ENCODE results near the gene HYAL2.

The HYAL2 gene

DNA sequence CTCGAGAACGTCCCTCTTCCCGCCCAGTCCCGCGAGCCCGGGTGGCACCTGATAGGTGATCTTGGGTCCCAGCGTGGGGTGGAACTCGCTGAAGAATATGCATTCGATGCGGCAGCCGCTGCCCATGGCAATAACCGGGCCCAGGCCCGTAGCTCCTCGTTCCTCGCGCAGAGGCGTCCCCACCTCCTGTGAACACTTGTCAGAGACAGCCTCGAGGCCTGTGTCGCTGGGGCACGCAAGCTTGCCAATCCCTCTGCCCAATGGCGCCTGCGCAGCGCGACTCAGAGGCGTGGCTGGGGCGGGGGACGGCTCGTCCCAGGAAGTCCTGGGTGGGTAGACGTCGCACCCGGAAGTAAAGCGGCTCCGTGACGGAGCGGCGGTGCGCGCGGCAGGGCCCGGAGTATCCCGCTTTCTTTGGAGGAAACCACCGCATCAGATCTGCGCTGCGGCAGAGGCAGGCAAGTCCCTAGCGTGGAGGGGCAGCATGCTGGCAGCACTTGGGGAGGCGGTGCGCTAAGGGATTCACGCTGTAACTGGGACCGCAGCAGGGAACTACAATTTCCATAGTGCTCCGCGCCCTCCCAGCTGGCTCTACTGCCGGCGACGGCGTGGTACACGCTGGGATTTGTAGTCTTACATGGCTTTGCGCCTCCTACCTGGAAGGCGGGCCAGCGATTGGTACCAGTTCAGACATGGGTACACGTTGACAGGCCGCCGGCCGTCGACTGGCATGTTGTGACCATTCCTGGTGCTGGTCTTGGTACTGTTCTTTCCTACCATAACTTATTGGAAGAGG lies 28.2 kb upstream of the HYAL2 start, which contains the start of the genes CYB561D2 and NPRL2 (continued):
- TF ChIP-seq ZNF677 (tag by site-specific recombination; IDR thresholded peaks at IDR 0.05) (no peak), ZNF555 (tag by site-specific recombination; conservative IDR thresholded peaks at IDR 0.05) (no peak), ZNF311 (tag by site-specific recombination; IDR thresholded peaks at IDR 0.05; ENCODE audit: borderline replicate concordance) (no peak), ZFP41 (tag by site-specific recombination; IDR thresholded peaks at IDR 0.05; ENCODE audit: borderline replicate concordance) (no peak), ZFP69B (tag by site-specific recombination; IDR thresholded peaks at IDR 0.05) (0 out of 2 replicates have a peak, but pooled peaks have one; percentile 22), ZNF549 (tag by site-specific recombination; IDR thresholded peaks at IDR 0.05) (no peak), KLF9 (tag by site-specific recombination; IDR thresholded peaks at IDR 0.05; ENCODE audit: low read depth) (peak; percentile 68; the same call in 1 of the 2 replicates), ZNF670 (tag by site-specific recombination; IDR thresholded peaks at IDR 0.05; ENCODE audit: low read depth) (no peak), ZNF560 (tag by site-specific recombination; IDR thresholded peaks at IDR 0.05; ENCODE audit: borderline replicate concordance) (no peak), YY2 (tag by site-specific recombination; IDR thresholded peaks at IDR 0.05) (peak; percentile 32; the same call in 1 of the 2 replicates), ZNF558 (tag by site-specific recombination; IDR thresholded peaks at IDR 0.05) (no peak), ZNF660 (tag by site-specific recombination; IDR thresholded peaks at IDR 0.05) (no peak), ZEB2 (tag by site-specific recombination; IDR thresholded peaks at IDR 0.05) (peak; percentile 60; the same call in 1 of the 2 replicates), KLF7 (tag by site-specific recombination; IDR thresholded peaks at IDR 0.05; ENCODE audit: borderline replicate concordance) (no peak), EGR2 (tag by site-specific recombination; IDR thresholded peaks at IDR 0.05; ENCODE audit: low read depth) (no peak; the same call in 1 of the 2 replicates), ZNF529 (tag by site-specific recombination; IDR thresholded peaks at IDR 0.05; ENCODE audit: insufficient replicate concordance) (no peak), ZNF830 (tag by site-specific recombination; IDR thresholded peaks at IDR 0.05; ENCODE audit: low read depth) (no peak), INSM2 (tag by site-specific recombination; IDR thresholded peaks at IDR 0.05) (no peak), ZNF514 (tag by site-specific recombination; IDR thresholded peaks at IDR 0.05) (no peak), ZNF24 (tag by site-specific recombination; IDR thresholded peaks at IDR 0.05) (no peak), ZNF76 (tag by site-specific recombination; IDR thresholded peaks at IDR 0.05; ENCODE audit: borderline replicate concordance, low read depth) (peak; percentile 99), KLF1 (tag by site-specific recombination; IDR thresholded peaks at IDR 0.05) (no peak), ZNF658 (tag by site-specific recombination; IDR thresholded peaks at IDR 0.05) (no peak), GLIS2 (tag by site-specific recombination; IDR thresholded peaks at IDR 0.05) (no peak)
- TF ChIP-seq, protein P1, sequence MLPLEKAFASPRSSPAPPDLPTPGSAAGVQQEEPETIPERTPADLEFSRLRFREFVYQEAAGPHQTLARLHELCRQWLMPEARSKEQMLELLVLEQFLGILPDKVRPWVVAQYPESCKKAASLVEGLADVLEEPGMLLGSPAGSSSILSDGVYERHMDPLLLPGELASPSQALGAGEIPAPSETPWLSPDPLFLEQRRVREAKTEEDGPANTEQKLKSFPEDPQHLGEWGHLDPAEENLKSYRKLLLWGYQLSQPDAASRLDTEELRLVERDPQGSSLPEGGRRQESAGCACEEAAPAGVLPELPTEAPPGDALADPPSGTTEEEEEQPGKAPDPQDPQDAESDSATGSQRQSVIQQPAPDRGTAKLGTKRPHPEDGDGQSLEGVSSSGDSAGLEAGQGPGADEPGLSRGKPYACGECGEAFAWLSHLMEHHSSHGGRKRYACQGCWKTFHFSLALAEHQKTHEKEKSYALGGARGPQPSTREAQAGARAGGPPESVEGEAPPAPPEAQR (tag by site-specific recombination; IDR thresholded peaks at IDR 0.05) = no peak
- TF ChIP-seq, protein P2, sequence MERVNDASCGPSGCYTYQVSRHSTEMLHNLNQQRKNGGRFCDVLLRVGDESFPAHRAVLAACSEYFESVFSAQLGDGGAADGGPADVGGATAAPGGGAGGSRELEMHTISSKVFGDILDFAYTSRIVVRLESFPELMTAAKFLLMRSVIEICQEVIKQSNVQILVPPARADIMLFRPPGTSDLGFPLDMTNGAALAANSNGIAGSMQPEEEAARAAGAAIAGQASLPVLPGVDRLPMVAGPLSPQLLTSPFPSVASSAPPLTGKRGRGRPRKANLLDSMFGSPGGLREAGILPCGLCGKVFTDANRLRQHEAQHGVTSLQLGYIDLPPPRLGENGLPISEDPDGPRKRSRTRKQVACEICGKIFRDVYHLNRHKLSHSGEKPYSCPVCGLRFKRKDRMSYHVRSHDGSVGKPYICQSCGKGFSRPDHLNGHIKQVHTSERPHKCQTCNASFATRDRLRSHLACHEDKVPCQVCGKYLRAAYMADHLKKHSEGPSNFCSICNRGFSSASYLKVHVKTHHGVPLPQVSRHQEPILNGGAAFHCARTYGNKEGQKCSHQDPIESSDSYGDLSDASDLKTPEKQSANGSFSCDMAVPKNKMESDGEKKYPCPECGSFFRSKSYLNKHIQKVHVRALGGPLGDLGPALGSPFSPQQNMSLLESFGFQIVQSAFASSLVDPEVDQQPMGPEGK (tag by site-specific recombination; IDR thresholded peaks at IDR 0.05) = peak; percentile 43; the same call in 1 of the 2 replicates
- TF ChIP-seq, protein P3, sequence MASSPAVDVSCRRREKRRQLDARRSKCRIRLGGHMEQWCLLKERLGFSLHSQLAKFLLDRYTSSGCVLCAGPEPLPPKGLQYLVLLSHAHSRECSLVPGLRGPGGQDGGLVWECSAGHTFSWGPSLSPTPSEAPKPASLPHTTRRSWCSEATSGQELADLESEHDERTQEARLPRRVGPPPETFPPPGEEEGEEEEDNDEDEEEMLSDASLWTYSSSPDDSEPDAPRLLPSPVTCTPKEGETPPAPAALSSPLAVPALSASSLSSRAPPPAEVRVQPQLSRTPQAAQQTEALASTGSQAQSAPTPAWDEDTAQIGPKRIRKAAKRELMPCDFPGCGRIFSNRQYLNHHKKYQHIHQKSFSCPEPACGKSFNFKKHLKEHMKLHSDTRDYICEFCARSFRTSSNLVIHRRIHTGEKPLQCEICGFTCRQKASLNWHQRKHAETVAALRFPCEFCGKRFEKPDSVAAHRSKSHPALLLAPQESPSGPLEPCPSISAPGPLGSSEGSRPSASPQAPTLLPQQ (tag by site-specific recombination; IDR thresholded peaks at IDR 0.05) = peak; percentile 74
- TF ChIP-seq, protein P4, sequence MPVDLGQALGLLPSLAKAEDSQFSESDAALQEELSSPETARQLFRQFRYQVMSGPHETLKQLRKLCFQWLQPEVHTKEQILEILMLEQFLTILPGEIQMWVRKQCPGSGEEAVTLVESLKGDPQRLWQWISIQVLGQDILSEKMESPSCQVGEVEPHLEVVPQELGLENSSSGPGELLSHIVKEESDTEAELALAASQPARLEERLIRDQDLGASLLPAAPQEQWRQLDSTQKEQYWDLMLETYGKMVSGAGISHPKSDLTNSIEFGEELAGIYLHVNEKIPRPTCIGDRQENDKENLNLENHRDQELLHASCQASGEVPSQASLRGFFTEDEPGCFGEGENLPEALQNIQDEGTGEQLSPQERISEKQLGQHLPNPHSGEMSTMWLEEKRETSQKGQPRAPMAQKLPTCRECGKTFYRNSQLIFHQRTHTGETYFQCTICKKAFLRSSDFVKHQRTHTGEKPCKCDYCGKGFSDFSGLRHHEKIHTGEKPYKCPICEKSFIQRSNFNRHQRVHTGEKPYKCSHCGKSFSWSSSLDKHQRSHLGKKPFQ (tag by site-specific recombination; IDR thresholded peaks at IDR 0.05) = no peak
- TF ChIP-seq, protein P5, sequence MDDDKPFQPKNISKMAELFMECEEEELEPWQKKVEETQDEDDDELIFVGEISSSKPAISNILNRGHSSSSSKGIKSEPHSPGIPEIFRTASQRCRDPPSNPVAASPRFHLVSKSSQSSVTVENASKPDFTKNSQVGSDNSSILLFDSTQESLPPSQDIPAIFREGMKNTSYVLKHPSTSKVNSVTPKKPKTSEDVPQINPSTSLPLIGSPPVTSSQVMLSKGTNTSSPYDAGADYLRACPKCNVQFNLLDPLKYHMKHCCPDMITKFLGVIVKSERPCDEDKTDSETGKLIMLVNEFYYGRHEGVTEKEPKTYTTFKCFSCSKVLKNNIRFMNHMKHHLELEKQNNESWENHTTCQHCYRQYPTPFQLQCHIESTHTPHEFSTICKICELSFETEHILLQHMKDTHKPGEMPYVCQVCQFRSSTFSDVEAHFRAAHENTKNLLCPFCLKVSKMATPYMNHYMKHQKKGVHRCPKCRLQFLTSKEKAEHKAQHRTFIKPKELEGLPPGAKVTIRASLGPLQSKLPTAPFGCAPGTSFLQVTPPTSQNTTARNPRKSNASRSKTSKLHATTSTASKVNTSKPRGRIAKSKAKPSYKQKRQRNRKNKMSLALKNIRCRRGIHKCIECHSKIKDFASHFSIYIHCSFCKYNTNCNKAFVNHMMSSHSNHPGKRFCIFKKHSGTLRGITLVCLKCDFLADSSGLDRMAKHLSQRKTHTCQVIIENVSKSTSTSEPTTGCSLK (tag by site-specific recombination; IDR thresholded peaks at IDR 0.05) = no peak
